GM21381 (cell line): ENCODE data around the gene THAP7.
"Not testable (repeated sequence)": the region's sequence is repeated elsewhere in the genome, so short reads cannot be mapped to it uniquely, and the experiment has no call there.

Experiments used
- ATAC-seq: cut with Tn5 transposase; IDR thresholded peaks from one replicate; pipeline ENCODE4 v1.9.1; 2021; ENCODE audit warnings: mild to moderate bottlenecking, moderate library complexity; ENCODE audit not compliant: unreplicated experiment

The THAP7 gene

DNA sequence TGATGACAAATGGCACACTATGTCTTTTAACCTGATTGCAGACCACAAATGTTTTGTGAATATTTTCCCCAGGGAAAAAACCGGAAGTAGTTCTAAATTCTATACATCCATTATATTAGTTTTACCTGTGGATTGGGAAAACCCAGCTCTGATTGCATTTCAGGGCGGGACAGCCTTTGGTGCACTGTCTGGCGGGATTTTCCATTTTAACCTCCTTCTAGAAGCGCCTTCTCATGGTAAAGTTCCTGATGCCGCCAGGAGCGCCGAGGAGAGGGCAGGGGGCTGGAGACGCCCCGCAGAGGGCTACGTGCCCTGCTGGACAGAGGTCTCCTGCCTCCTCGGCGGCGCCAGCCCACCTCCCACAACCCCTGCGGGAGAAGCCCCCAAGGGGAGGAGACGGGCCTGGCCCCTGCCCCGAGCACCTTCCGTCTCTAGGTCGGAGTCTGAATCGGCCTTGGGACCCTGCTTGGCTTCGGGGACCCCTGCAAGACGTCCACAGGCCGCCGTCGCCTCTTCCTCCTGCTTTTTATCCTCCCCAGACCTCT is 11.8 kb upstream of the THAP7 start:
- ATAC-seq, result peak; percentile 19

DNA sequence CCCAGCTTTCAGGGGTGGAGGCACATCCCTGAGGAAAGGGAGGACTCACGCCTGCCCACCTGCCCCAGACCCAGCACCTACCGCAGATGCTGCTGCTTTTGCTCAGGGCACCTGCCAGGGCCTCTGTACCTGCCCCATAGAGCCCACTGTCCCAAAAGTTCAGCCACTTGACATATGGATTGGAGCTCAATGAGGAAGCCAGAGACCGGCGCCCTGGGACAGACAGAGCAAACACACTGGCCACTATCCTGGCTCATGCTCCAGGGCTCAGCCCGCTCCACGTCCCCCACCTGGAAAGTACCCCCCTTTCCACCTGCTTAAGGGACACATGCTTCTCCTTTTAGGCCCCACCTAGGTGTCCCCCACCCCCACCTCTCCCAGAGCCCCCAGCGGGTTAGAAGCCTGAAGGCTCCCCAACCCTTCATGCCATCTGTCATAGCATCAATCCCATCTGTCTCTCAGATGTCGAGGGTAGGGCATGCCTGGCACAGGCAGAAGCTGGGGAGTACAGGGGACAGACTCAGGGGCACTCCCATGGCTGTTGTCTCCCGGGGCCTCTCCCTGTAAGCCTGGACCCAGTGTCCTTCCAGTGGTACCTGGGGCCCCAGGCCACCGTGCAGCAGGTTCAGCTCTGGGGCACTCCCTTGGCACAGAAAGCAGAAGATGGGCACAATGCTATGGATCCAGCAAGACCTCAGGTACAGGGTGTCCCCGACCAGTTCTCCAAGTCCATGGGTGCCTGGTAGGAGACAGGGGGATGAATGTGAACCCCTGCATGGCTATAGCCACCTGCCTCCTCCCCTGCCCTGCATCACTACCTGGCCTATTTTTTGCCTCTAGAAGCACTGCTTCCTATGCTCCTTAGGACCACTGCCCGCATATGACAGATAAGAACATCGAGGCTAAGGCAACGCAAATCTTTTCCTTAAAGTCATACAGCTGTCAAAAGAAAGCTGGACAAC is 10.8 kb upstream of the THAP7 start:
- ATAC-seq, result no peak

DNA sequence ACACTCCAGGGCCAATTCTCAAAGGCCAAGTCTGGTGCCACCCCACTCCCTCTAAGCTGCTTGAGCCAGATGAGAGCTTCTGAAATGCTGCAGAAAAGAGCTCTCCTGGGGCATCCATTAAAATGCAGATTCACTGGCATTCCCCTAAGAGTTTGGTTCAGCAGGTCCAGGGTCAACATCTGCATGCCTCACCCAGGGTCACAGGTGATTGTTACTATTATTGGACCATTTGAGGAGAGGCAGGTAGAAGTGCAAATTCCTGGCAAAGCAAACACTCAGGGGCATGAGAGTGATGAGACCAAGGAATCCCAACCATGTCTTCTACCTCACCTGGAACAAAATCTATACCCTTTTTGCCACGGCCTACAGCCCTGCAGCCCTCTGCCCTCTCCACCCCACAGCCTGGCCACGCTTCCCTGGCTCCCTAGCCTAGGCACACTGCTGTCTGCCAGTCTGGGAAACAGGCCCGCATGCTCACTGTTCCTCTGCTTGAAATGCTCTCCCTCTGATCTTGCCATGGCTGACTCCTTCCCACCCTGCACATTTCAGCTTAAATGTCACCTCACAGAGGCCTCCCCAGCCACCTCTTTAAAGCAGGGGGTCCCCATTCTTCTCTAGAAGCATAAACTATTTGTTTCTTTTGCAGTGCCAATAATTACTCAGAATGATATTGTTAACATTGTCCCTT is 8.7 kb upstream of the THAP7 start:
- ATAC-seq, result no peak

DNA sequence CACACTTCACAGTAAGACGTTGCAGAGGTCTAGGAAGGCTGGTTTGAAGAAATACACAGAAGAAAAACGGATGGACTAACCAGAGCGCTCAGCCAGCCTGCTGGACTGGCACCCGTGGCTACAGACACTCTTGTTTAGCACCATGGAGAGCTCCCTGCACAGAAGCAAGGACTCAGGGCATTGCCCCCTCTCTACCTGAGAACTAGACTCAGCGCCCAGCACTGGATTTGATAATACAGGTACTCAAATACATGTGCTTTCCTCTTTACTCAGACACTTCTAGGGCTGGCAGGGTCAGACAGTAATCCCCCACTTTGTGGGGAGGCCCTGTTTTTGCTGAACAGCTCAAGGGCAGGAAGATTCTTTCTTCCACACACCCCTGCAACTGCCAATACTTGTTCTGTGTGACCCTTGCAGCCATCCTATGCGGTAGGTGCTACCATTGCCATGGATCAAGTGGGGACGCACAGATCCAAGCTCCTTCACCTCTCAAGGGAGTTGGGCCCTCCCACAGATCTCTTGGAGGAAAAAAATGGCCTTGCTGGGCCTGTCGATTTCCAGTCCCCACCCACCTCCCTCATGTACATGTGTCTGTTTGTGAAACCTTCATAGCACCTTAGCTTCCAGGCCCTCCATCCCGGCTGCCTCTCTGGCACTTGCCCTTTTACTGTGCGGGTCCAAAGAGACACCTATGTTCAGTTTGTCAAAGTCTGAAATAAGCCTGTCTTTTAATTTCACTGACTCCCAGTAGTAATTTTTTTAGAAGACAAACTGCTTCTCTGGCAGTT is 7.9 kb upstream of the THAP7 start:
- ATAC-seq, result no peak

DNA sequence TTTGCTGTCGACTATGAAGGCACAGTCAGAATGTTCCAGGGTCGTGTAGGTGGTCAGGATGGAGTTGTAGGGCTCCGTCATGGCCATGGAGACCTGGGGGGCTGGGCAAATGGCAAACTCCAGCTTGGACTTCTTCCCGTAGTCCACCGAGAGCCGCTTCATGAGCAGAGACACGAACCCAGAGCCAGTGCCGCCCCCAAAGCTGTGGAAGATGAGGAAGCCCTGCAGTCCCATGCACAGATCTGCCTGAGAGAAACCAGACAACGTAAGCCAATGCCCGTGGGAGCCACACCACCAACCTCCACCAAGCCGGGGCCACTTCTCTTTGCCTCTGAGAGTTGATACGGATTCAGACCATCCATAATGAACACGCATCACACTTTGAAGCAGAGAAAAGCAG is 7.3 kb upstream of the THAP7 start:
- not testable (repeated sequence) for ATAC-seq

DNA sequence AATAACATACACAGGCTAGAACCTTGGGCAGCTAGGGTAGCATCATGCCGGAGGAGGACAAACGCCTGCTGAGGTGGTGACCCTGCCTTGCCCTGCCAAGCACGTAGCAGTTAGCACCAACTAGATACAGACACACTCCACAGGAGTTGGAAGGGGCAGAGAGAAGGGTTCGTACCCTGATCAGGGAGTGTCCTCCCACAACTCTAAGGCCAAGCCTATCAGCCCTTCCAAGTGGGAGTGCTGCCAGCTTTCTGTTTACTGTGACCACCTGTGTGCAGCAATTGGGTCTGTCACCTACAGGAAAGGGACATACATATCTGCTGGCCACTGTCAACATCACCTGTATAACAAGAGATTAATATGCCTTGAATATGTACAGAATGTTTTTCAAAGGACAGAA is 1.9 kb upstream of the THAP7 start:
- ATAC-seq, result no peak

DNA sequence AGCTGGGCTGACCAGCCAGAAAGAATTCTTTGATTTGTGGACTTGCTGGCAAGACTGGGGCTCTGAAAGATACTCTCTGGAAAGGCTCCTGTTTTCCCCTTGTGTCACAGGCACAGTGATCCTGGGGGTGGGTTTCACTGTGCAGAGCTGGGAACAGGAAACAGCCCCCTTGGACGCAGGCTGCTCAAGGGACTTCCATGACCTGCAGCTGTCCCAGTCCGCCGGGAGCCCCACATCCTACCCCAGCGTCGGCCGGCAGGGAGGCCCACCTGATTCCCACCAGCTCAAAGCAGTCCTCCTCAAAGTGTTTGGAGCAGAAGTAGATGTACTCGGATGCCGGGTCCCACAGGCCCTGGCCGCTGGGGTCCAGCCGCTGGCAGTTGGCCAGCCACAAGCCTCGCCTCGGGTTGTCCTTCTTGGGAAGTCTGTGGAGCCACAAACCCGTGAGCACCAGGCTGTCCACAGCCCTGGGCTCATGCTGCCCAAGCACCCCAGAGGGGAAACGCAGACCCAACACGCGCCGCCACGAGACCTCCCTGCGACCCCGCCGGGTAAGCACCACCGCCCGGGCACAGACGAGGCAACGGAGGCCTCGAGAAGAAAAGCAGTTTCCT is 824 bp downstream of the THAP7 start:
- peak; percentile 7 for ATAC-seq

DNA sequence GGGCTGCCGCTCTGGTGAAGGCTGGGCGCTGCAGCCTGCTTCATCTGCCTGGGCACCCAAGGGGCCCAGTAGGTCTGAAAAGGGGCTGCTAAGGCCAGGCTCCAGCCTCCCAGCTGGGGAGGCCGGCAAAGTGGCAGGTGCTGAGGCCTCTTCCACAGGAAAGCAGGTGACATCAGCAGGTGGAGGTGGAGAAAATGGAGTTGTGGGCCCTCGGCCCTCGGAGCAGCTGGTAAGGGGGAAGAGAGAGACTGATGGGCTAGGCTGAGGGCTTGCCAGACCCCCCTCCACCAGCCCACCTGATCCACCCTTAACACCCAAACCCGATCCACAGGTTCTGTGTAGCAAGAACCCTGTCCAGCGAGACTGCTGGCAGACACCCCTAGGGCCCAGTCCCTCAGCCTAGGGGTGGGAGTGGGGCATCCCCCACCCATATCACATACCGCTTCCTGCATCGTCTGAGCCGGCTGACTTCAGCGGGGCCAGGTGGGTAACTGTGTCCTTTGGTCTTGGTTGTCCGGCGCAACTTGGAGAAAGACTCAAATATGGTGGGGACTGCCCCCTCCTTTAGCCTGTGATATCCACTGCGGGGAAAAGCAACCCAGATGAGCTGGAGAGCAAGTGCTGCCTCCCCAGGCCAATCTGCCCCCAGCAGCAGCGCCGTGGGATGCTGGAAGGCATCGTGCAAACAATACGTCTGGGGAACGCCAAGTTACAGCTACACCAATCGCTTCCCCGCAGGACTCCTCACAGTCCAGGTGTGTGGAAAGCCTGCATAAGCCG is 1.5 kb downstream of the THAP7 start:
- ATAC-seq, result no peak

DNA sequence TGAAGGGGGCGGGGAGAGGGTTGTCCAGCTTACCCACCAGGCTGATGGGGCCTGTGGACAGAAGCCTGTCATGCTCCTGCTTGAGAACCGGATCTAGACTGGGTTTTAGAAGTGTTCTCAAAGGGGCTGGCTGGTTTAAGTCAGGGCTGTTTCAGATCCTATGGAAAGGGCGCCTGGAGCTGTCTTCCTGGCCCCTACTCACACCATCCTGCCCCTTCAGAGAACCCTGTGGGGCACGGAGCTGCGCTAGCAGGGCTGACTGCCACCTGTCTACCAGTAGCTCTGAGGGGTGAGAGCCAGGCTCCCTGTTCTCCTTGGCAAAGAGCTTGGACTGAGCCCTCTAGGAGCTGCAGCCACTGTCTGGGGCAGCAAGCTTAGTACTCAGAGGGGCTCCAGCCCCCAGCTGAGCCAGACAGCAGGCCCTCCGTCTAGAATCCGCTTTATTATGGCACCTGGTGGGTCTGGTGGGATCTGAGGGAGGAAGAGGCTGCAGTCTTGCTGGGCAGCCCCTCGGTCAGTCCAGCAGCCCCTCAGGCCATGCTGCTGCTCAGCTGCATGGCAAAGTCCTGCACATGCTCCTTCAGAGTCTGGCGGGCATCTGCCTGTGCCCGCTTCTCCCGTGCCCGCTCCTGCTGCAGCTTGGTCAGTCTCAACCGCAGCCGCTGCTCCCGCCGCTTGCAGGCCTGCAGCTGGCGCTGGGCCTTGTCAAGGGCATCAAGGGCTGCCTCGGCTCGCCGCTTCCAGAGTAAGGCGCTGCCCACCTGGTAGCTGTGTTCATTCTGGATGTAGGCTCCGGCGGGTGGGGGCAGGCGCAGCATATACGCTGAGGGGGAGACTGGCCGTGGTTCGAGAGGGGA is 2.3 kb downstream of the THAP7 start:
- ATAC-seq, result no peak

DNA sequence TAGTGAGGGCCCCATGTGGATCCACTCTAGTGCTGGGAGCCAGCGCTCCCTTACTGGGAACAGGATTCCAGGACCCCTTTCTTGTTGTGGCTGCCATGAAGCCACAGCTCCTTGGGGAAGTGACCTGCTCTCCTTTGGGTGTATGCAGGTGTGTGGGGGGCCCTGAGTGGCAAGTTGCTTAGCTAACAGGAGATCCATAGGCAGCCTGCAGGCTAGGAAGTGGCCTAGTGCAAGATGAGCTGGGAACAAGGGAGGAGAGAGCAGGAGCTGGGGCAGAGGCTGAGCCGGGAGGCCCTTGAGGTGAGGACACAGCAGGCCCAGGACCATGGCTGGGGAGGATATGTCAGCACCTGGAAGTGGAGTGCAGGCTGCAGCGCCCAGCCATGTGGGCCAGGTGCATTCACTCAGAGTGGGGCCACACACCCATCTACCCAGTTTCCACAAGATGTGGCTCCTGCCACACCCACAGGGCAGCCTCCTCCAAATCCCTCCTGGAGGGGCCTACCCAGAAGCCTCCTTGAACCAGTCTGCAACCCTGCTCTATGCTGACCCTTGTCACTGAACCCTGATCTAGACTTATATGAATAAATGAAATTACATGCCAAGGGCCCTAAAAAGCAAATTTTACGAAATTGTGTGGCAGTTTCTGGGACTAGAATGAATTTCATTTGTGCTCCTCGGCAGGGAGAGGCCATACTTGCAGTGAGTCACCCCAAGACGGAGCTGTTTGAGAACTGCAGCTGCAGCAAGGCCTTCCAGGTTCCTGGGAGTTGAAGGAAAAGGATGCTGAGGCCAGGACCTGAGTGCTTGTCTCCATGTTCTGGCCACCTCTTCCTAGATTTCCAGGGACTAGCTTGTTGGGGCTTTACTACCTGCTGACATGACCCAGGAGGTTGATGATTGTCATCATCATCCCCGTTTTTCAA is 3.2 kb downstream of the THAP7 start:
- no peak for ATAC-seq

DNA sequence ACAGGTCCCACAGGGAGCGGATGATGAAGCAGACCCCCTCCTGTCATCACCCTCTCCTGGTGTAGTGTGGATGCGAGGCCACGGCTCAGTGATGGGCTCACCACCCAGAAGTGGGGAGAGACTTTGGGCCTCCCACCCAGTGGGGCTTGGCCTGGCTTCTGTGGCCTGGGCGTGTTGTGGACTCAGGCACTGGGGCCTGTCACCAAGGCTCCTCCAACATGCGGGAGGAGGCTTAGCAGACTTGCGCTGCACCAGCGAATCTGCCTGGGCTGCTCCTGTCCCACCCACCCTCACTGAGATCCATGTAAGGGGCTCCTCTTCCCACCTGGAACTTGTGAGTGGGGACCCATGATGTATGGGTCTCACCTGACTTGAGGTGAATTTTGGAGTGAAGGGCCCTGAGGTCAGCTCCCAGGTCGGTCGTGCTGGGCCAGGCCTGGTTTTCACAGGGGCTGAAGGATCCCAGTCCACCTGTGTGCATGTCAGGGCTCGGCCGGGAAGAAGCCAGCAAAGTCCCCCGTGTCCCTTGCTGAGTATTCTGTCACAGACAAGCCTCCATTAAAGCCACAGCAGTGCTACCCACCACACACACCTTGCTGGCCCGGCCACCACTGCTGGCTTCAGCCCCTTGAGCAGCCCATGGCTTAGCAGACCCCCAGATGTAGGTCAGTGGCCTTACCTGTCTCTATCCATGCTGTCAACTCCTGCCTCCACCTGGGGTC is 4.2 kb downstream of the THAP7 start:
- no peak for ATAC-seq

DNA sequence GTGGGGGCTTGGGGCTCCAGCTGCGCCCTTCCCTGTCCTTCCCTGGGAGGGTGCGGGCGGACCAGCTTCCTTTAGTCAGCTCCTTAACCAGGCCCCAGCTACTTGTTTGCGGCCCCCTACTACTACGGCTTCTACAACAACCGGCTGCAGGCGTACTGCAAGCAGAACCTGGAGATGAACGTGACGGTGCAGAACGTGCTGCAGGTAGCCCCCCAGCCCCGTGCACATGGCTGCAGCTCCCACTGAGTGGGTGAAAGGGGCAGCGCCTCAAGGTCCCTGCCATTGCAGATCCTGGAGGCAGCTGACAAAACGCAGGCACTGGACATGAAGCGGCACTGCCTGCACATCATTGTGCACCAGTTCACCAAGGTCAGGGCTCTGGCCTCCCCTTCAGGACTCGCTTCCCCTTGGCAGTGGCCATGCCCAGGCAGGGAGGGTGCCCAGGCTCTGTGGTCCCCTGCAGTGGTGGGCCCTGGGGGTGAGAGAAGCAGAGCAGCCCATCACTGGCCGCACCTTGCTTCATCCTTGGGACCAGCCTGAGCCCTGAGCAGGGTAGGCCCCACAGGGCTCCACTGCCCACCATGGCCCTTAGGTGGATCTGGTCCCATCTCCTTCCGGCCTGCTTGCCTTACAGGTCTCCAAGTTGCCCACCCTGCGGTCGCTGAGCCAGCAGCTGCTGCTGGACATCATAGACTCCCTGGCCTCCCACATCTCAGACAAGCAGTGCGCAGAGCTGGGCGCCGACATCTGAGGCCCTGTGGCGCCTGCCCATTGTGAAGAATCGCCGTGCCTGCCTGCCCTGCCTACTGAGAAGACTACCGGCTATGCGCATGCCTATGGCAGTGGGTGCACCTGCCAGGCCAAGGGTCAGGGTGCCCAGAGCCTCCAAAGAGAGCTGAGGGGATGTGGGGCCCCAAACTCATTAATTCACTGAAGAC is 5.1 kb downstream of the THAP7 start:
- no peak for ATAC-seq

DNA sequence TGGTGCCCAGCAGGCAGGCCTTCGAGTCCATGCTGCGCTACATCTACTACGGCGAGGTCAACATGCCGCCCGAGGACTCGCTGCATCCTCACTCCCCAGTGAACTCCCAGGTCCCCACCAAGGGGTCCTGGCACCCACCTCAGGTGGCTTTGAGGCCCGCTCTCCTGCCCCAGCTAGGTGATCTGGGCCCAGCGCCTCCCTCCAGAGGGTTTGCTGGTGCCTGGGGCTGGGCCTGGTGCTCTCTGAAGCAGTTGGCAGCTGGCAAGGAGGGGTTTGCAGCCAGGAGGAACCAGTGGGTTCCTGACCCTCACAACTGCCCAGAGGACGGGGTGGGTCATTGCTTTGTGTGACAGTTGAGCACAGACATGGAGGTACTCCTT is 5.9 kb downstream of the THAP7 start:
- no peak for ATAC-seq

DNA sequence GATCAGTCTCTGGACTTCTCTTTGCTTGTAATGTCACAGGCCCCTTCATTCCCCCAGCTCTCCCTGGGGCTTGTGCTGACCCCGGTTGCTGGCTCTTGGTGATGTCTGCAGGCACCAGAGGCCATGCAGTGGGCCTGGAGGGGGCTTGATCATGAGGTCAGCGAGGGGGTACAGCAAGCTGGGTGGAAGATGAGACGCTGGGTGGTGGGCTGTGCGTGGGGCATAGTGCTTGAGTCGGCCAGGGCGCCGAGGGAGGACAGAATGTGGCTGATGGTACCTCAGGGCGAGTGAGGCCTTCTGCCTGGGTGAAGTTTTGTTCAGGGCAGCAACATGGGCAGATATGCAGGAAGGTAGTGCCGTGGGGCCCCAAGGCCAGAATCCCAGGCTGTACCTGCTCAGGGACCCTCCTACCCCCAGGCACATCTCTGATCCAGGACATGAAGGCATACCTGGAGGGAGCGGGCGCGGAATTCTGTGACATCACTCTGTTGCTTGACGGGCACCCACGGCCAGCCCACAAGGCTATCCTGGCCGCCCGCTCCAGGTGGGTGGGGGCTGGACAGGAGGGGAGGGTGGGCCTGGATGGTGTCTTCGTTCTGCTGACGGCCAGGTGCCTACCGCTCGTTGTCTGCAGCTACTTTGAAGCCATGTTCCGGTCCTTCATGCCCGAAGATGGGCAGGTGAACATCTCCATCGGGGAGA is 6.4 kb downstream of the THAP7 start:
- ATAC-seq, result no peak

DNA sequence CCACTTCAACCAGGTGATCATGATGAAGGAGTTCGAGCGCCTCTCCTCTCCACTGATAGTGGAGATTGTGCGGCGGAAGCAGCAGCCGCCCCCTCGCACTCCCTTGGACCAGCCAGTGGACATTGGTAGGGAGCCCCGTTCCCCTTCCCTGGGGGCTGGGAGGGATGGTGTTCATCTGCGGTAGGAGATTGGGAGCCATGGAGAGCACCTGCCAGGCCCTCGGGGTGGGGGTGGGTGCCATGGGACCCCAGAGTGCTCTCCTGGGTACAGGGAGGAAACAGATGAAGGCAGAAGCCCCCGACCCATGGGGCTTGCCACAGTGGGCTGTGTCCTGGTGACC is 7.0 kb downstream of the THAP7 start:
- ATAC-seq, result no peak
